GM12872 (cell line): ENCODE results near the gene HK2.

Experiments used
- CTCF ChIP-seq: IDR thresholded peaks from 3 replicates; pipeline ENCODE4 v1.5.1; 2011; ENCODE audit warnings: low read depth, mild to moderate bottlenecking, low read length, moderate library complexity; ENCODE audit not compliant: insufficient read depth

Gene HK2

GRCh38 chr2:74864728-74865722 is 31.1 kb downstream of the HK2 start:
- no peak for TF ChIP-seq CTCF

GRCh38 chr2:74865770-74866674 is 32.1 kb downstream of the HK2 start:
- no peak for TF ChIP-seq CTCF

- no peak for TF ChIP-seq CTCF
Observed at GRCh38 chr2:74867841-74868658, 34.1 kb downstream of the HK2 start.

DNA sequence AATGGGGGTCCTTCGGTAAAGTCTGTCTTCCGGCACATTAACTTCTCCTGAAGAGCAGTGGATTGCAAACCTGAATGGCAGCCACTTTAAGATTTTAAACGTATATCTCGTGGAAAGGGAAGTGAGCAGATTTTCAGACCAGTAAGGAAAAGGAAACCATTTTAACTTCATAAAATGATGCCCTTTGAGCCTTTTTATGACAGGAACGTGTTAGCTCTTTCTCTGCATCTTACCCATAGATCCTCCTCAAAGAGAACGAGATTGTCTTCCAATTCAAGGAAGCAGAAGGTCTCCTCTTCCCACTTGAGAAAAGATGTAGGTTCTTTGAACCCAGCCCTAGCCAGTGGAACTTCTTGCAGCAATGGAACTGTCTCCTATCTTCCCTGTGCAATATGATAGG is 35.6 kb downstream of the HK2 start:
- no peak for TF ChIP-seq CTCF

DNA sequence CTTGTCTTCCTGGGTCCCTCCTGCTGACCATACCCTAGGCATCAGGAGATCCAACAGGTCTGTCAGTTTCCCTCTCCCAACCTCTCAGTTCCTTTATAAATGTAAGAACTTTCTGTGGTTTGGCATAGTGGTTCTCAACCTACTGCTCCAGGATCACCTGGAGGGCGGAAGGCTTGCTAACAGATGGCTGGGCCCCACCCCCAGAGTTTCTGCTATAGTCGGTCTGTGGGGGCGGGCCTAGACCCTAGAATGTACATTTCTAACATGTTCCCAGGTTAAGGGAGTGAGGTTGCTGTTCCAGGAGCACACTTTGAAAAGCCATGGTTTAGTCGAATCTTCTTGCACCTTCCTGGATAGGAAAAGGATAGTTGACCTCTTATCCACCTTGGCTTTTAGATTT is 37.0 kb downstream of the HK2 start:
- no peak for TF ChIP-seq CTCF

DNA sequence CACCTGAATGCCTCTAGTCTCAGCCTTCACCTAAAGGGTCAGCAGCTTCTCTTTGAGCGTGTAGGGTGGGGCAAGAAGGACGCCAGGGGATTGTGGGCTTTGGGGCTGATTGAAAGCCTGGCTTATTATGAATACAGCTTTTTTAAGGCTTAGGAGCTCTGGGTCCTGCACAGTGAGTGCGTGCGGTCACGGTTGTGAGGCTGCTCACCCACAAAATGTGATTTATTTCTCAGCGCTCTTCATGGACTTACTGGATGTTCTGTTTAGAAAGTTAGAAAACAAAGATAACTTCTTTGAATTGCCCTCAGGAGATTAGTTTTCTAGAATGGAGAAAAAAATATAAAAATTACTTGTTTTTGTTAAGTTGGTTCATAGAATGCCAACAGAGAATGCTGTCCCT is 37.5 kb downstream of the HK2 start:
- TF ChIP-seq CTCF: no peak
